Stimulated activated CD4-positive, alpha-beta T cell treated with anti-CD3 and anti-CD28 coated beads, Interleukin-2, amount 100 ng/mL, for 24 hours (primary cell): ENCODE measurements around the gene FBRSL1.
A peak's percentile ranks its signal among the peaks of the same experiment; 100 is the strongest.
"Not testable (repeated sequence)": the region's sequence is repeated elsewhere in the genome, so short reads cannot be mapped to it uniquely, and the experiment has no call there.

Experiments used
- DNase-seq, 2 donors: peaks; one replicate each; pipeline ENCODE4 v3.0.0-alpha.2; 2020

FBRSL1 gene

DNA sequence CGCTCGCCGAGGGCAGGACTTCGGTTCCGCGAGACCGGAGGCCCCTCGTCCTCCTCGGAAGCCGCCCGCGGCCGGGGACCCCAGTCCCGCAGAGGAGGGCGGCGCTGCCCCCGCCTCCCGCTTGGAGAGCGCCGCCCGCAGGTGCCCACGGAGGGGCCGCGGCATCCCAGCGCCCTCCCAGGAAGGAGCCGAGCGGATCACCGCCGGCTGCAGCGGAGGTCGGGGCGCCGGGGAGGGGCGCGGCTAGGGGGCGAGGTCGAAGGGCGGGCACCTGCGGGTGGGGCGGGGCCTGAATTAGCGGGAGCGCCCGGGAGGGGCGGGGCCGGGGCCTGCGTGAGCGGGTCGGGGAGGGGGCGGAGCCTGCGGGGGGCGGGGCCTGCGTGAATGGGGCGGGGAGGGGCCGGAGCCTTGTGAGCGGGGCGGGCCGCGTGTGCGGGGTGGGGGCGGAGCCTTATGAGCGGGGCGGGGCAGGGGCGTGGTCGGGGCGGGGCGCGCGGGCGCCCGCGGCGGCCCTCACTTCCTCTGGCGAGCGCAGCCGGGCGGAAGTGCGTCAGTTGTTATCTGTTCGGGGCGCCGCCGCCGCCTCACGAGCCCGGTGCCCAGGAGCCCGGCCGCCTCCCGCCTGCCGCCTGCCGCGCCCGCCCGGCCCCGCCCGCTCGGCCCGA lies at the start of gene FBRSL1:
Gene FBRSL1, plus strand, starts transcription at position 550 of the 665 bp plus-strand sequence.
- DNase-seq: peak; percentile 92 to 93

DNA sequence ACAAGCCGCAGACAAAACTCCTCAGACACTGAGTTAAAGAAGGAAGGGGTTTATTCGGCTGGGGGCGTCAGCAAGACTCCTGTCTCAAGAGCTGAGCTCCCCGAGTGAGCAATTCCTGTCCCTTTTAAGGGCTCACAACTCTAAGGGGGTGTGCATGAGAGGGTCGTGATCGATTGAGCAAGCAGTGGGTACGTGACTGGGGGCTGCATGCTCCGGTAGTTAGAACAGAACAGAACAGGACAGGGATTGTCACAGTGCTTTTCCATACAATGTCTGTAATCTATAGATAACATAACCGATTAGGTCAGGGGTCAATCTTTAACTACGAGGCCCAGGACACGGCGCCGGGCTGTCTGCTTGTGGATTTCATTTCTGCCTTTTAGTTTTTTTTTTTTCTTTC lies 49.5 kb upstream of the FBRSL1 start:
- DNase-seq: not testable (repeated sequence)

DNA sequence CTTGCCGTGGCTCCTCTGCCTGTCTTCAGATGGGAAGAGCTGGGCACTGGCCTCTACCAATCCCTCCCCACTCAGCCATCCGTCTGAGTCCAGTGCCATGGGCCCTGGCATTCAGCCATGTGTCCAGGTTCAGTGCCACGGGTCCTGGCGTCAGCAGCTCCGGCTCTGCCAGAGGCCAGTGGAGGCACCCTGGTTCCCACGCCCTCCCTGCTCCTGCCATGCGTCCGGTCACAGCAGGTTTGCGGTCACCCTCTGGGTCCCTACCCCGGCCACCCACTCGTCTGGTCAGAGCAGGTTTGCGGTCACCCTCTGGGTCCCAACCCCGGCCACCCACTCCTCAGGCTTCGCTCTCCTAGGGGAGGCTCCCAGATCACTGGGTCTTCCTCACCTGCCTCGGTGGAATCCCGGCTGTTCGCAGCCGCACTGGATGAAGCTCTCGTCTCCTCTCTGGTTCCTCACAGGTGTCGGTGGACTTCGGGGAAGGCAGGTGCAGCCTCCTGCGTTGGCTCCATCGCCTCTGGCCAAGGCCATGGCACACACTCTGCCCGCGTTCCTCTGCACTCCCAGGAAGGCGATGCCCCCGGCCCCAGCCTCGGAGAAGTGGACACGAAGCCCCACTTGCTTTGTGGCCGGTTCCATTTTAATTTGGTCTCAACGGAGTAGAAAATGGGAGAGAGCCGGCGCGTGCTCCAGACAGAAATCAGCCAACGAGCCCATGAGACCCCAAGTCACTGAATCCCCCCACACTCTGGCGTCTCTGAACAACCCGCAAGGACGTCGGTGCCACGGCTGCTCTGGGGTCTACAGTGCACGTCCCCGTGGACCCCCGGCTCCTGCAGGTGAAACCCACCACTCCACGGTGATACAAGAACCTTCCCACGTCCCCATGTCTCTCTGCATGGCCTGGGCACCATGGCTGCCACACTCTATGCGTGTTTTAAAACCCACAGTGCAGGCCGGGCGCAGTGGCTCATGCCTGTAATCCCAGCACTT lies 47.8 kb upstream of the FBRSL1 start:
- DNase-seq: no peak

DNA sequence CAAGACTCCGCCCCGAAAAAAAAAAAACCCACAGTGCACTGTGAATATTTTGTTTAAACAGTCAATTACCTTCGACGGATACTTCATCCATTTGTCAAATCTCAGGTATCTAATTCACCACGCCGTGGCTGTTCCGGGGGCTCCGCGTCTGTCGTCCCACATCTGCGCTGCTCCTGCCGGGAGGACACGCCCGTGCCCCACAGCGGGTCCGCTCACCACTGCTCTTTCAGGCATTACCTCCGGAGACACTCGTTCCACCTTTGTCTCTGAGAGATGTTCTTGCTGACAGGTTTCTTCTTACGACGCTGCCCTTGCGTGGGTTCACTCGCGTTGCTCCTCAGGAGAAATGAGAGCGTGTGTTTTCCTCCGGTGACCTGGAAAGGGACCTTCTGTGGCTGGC lies 46.9 kb upstream of the FBRSL1 start:
- DNase-seq: no peak

DNA sequence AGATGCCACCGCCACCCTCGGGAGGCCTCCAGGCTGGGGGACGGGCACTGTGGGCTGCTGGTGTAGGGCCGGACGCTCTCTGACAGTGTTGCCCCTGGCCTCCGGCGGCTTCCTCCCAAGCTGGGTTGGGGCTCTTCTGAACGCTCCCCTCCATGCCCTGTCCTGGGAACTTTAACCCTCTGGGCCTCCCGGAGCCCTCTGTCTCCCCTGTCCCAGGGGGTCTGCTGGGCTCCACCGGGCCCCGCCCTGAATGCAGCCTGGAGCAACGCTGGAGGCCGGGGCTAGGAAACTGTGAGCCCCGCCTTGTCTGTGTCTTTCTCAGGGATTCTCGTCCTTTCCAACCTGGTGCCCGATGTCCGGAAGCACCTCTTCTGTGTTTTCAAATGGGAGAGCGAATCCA lies 45.7 kb upstream of the FBRSL1 start:
- no peak for DNase-seq

DNA sequence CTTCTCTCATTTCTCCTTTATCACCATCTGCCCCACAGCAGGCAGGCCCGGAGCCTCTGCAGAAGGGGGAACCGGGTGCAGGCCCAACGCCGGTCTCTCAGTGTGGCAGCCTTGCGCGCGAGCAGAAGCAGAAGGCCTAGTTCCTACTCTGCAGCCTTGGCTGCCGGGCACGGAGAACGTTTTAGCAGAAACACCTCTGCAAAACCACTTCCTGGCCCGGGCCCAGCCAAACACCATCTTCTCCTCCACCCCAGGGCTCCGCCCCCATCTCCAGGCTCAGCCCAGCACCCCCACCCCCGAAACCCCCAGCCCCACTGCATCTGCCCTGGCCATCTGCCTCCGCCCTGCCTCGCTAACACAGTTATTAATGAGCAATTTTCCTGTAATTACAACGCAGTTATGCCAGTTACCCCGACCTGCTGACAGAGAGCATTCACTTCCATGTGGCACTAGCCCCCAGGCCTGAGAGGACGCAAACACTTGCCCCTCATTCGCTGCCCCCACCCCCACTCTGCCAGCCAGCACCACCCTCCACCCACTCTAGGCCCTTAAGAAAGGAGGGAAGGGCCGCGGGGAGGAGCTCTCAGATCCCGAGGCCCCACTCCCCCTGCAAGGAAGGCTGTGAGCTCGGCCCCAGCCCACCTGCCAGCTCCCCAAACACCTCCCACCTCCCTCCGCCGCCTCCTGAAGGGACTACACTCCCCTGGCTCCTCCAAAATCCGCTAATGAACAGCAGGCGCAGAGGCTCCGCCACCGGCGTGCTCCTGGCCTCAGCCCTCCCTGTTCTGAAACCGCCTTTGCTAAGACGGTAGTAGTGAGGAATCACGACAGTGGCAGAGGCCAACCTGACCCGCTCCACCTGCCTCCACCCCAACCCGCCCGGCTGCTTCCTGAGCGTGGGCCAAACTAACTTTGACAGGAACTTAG lies 44.7 kb upstream of the FBRSL1 start:
- peak; percentile 83 for DNase-seq

DNA sequence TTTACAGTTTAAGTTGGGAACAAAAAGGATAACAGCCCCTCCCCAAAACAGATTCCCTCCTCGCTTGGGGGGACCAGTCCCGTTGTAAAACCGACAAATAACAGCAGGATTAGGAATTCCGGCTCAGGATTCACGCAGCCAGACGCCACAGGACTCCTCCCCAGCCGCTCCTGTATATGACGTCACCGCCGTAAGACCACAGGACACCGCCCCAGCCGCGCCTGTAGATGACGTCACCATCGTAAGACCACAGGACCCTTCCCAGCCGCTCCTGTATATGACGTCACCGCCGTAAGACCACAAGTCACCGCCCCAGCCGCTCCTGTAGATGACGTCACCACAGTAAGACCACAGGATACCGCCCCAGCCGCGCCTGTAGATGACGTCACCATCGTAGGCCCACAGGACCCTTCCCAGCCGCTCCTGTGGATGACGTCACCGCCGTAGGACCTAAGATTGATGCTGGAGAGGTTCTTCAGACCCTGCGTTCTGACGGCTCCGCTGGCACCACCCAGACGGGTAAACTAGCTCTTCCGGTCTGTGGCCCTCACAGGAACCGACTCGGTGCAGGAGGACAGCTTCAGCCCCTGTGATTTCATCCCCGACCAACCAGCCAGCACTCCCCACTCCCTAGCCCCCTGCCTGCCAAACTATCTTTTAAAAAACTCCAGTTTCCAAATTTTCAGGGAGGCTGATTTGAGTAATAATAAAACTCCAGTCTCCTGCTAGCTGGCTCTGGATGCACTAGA lies 43.9 kb upstream of the FBRSL1 start:
- peak; percentile 58 to 64 for DNase-seq

DNA sequence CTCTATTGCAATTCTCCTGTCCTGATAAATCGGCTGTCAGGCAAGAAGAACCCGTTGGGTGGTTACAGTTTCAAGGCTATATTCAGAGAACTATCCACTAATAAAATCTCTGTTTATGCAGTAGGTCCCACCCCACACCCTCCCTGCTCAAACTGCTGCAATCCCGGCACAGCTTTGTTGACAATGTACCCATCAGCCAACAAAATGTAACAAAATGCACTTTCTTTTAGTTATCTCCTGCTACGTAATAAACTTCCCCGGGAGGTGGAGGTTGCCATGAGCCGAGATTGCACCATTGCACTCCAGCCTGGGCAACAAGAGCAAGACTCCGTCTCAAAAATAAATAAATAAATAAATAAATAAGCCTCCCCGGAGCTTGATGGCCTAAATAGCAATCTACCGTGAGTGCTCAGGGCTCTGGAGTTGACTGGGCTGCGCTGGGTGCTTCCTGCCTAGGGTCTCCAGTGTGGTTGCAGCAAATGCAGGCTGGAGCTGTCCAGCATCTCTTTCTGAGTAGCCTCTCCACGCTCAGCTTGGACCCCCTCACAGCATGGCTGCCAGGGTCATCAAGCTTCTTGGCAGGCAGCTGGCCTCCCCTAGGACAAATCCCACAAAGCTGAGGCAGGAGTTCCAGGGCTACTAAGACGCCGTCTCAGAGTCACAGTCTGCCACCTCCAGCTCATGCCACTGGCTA lies 43.2 kb upstream of the FBRSL1 start:
- DNase-seq: no peak

DNA sequence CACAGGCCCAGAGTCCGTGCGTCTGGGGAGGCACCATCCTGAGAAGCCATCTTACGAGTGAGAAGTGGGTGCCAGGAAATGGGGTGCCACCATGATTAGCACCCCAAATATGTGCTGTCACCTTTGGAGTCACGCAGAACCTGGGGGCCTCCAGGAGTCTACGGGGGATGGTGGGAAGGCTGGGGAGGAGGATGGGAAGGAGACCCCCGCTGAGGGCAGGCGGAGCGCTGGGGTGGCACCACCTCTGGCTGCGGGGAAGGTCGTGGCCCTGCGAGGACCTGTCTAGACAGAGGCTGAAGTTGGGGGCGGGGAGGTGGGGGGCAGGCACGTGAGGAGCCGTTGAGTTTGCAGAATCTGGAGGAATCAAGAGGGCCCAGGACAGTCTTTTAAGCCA lies 42.6 kb upstream of the FBRSL1 start:
- DNase-seq: no peak

DNA sequence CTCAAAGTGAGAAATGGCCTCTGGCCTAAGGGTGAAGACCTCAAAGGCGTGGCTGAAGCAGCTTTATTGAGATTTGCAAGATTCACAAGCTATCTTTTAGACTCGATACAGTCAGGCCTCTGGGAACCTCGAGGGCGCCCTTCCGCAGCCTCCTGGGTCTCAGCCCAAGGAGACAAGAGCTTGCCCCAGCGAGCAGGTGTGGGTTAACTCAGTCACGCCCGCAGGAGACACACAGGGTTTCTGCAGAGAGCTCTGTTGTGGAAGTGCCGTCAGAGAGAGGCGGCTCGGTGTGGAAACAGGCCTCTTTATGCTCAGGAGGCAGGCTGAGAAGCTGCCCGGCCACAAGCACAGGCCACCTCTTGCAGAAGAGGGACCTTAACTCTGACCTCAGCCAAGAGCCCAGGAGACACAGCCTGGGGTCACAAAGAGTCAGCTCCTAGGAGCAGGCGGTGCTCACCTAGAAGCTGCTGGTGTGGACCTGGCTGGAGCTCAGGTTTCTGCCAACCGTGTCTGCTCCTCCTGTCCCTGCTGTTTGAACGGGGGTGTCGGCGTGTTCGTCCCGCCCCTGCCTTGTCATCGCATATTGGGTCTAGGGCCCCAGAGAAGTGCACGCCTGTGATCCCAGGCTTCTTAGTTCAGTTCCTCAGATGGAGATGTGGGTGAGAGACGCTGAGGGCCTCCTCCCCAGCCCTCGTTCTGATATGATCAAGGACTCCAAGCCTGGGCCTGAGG lies 42.1 kb upstream of the FBRSL1 start:
- DNase-seq: no peak

DNA sequence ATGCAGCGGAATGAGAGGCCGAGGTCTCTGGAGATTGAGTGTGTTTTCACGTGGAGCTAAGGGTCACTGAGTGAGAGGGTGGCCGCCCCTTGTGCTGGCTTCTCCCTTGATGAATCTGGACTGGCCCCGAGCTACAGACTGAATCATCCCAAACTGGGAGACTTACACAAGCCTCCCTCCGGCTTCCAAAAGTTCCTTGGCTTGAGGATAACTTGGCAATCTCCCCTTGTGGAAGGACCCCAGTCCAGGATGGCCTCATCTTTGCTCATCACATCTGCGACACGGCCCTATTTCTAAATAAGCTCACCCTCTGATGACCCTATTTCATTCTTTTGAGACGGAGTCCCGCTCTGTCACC lies 41.5 kb upstream of the FBRSL1 start:
- DNase-seq: no peak

DNA sequence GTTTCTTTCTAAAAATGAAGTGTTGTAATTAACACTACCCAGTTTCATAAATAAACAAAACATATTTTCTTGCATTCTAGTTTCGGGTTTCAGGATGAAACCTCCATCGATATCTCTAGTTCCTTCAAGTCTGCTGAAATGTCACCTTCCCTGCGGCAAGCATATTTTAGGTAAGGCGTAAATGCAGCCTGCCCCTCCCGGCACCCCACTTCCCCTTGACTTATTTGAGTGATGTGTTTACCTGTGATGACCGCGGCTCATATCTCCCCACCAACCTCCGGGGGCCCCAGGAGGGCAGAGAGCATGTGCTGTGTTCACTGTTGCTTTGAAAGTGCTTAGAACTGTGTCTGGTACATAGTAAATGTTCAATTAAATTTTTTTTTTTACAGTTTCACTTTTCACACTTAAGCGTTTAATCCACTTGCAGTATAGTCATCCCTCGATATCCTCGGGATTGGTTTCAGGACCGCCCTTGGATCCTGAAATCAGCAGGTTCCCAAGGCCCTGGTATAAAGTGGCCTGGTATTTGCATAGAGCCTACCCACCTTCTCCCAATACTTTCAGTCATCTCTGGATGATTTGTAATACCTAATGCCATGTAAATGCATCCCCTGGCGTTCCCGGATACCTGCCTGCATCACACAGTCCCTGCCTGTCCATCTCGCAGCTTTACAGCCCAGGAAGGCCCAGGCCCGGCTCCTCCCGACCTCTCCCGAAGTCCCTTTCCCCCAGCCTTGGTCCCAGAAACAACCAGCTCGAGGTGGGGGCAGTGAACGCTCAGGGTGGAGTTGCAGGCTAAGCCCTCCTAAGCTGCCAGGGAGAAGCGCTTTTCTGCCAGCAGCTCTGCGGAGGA lies 40.2 kb upstream of the FBRSL1 start:
- no peak for DNase-seq

DNA sequence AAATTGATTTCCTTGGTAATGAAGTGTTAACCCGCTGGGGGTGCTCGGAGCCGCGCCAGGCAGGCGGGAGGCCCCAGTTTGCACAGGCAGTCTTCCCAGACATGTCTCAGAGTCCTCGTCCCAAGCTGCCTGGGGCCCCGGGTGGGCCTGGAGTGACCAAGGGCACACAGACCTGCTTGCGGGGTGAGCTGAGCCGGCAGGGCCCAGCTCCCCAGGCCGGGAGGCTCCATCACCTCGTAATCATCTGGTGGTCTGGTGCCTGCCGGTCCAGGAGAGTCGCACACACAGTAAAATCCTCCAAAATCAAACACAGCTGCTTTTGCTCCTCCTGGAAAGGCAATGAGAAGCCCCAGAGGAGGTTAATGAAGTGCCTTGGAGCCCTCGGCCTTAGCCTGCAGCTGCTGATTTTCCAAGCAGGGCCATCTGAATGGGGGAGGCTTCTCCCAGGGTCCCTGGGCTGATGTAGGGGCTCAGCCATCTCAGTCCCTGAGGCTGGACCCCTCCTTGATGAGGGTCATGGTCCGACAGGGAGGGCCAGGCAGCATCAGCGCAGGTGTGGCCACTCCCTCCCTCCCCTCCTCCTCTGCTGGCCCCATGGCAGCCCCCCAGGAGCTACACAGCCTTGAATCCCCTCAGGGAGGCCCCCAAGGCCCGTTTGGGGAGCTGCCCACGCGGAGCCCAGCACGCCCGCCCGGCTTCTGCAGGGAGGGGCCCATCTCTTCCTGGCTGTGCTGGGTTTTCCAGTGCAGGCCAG lies 39.4 kb upstream of the FBRSL1 start:
- no peak for DNase-seq

DNA sequence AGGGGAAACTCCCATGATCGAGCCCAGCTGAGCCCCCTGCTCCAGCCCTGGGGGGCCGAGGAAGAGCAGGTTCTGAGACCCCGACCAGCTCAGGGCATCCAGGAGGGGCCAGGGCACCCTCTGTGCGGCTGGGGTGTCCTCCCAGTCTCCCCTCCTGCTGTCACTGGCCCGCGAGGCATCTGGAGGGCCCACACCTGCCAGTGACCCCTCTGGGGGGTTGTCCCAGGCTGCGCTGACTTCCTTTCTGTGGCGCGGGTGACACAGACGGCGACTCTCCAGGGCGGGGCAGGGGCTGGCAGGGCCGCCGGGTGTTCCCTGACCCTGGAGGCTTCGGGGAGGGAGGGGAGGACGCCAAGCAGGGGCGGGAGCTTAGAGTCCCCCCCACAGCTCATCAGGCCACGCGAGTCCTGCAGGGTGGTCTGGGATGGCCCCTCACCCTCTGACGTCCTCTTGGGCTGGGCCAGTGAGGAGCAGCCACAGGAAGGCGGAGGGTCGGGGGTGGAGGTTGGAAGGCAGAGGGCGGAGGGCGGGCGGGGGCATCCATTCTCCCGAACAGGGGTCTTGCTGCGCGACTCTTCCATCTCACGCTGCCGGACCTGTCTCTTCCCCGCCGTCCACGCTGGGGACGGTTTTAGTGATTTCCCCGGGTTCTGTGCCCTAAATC lies 38.6 kb upstream of the FBRSL1 start:
- DNase-seq: no peak

DNA sequence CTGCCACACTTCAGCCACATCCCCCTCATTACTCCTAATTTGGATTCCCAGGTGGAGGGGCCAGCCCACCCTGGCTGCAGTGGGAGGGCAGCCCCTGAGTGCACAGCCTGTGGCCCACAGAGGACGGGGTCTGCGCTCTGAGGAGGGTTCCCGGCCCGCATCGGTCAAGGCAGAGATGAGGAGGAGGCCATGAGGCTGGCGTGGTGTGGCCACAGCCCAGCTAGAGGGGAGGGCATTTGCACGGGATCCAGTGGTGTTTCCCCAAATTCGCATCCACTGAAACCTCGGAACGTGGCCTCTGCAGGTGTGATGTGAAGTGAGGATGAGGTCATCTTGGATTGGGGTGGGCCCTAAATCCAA lies 38.1 kb upstream of the FBRSL1 start:
- DNase-seq: no peak

DNA sequence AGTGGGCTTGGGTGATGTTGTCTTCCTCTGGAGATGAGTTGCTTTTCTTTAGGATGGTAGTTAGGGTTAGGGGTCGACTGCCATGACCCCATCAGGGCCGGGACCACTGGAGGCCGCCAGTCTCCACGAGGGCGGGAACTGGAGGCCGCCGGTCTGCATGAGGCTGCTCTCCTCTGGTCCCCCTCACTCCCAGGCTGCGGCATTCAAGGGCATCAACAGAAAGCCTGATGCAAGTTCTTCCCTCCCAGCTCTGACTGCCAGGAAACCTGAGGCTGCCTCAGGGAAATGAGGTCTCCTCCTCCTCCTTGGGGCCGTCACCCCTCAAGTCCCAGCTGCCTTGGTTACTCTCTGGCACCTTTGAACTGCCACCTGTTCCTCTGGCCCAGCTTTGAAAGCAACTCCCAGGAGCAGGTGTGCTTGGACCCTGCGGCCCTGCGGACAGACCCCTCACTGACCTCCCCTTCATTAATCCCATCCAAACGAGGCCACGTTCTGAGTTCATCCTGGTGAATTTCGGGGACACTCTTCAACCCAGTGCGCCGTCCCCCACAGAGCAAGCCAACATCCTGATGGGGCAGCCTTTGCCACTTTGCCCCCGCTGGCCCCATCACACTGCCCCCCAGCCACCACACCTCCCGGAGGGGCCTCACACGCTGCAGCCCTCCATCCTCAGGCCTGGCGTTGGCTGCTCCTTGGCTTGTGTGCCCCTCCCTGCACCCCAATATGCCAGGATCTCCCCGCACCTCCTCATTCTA lies 37.2 kb upstream of the FBRSL1 start:
- no peak for DNase-seq

DNA sequence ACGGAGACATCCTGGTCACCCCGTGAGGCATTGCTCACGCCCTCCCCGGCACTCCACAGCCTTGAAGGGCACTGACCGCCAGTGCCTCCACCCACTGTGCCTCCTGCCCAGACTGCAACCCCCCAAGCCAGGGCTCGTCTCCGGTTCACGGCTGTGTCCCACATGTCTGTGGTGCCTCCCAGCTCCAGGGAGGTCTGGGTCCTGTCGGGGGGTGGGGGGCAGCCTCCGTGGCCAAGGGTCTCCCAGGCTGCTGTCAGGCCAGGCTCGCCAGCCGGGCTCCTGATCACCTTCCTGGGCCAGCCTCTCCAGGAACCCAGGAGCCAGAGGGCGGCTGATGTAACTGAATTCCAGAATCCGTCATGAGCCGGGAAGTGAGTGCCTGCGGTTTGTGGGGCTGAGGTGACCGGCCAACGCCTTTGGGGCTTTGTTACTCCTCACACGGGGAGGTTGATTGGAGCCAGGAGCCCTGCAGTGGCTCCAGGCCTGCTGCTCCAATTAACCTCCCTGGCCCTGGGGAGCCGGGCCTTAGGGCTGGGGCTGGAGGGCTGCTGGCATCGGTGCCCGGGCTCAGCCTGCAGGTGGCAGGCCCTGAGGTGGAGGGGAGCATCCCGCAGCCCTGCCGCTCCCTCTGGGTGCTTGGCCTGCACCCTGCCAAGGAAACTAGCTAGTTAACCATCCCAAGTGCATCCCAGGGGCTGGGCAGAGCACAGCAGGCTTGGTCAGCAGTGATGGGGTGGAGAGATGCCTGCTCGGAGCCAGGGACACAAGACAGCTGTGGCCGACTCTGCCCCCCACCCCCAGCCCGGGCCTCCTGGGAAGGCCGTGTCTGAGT lies 36.4 kb upstream of the FBRSL1 start:
- DNase-seq: no peak
